HAP-1 (cell line): Measurements from ENCODE around the gene ZC3H4.
"Not testable (repeated sequence)": the region's sequence is repeated elsewhere in the genome, so short reads cannot be mapped to it uniquely, and the experiment has no call there.

Source experiments
- DNase-seq, 2 experiments: peaks; one replicate each; pipeline ENCODE4 v3.0.0-alpha.2; 2016 to 2020; ENCODE audit warnings: low spot score in 2 of 2
- H3K27me3 ChIP-seq: fragments of 250-450 bp; sonication (Bioruptor Pico); 2 replicates; pipeline ENCODE4 v1.5.1; 2020; ENCODE audit warnings: low read depth, mild to moderate bottlenecking, moderate library complexity
- H3K36me3 ChIP-seq: fragments of 250-450 bp; sonication (Bioruptor Pico); replicated peaks from 2 replicates; pipeline ENCODE4 v1.5.1; 2020; ENCODE audit warnings: mild to moderate bottlenecking
- H3K4me1 ChIP-seq: fragments of 250-450 bp; sonication (Bioruptor Pico); 2 replicates; pipeline ENCODE4 v1.5.1; 2020; ENCODE audit warnings: mild to moderate bottlenecking
- H3K4me3 ChIP-seq: fragments of 250-450 bp; sonication (Bioruptor Pico); 2 replicates; pipeline ENCODE4 v1.5.1; 2020; ENCODE audit warnings: mild to moderate bottlenecking, moderate library complexity
- H3K9me3 ChIP-seq: fragments of 250-450 bp; sonication (Bioruptor Pico); 2 replicates; pipeline ENCODE4 v1.5.1; 2020; ENCODE audit warnings: mild to moderate bottlenecking, moderate library complexity
- in situ Hi-C: fragments of 300-500 bp; cut with MboI; formaldehyde crosslinking; loops from 3 replicates; pipeline ENCODE4 v1.14.3; 2020; ENCODE audit warnings: low sequenced_read_pairs, inconsistent platforms, mixed read lengths

ZC3H4 gene

DNA sequence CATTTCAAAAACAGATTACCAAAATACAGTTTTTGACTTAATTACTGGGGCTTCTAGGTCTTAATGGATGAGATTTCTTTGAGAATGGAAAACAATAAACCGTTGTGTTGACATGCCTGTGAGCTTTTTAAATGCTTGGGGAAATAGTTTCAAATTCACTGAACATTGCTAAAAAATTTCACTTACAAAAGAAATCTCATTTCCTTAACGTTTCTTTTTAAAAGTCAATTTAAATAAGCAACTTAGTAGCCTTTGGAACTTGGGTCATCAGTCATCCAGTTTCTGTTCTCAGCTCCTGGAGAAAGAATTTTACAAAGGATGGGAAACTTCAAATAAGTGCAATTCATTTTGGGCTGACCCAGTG, 4.4 kb downstream of the ZC3H4 start:
- peak in 1 of 2 experiments; percentile 28 for DNase-seq
- no peaks in the 10 kb centered on the region for H3K27me3 ChIP-seq
- no peaks in the 10 kb centered on the region; the same call in 1 of the 2 replicates for H3K36me3 ChIP-seq
- H3K9me3 ChIP-seq: no peaks in the 10 kb centered on the region
- H3K4me3 ChIP-seq: no peak overlapping the region
- H3K4me1 ChIP-seq: peaks cover 20% of the 10 kb centered on the region
- in situ Hi-C loops: no loop called here

DNA sequence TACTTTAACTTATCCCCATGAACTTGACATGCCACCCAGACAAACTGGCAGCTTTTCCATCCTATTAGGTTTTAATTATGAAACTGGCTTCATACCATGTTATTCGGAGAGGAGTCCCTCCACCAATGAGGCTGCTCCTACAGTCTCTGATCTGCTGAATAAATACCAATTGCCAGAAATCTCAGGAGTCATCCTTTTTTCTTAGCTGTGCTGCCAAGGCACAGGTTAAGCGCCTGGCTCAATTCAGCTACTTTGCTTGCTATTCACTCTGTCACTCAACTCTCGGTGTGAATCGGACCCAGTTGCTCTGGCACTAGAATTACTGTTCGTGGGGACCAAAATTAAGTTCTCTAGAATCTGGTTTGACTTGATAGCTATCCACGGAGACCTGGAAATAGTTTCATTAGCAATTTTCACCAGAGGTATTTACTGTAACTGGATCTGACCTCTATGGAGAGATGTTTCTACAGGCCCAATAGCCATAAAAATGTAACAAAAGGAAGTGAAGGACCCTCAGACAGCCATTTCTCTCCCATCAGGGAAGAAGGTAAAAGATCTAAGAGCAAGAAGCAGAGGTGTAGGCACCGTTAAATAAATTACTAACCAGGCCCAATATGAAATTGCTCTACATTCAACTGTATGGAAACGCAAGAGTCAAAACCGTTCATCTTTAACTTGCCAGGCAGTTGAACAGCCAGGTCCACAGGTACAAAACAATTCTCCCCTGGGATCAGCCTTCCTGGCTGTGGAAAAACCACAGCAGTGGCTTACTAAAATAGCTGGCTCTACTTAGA, 5.4 kb downstream of the ZC3H4 start:
- no peaks in the 10 kb centered on the region for H3K9me3 ChIP-seq
- no peaks in the 10 kb centered on the region for H3K27me3 ChIP-seq
- peaks cover 17% of the 10 kb centered on the region for H3K4me1 ChIP-seq
- DNase-seq: no peak
- in situ Hi-C loops: no loop called here
- H3K4me3 ChIP-seq: no peak overlapping the region
- no peaks in the 10 kb centered on the region; the same call in 1 of the 2 replicates for H3K36me3 ChIP-seq

DNA sequence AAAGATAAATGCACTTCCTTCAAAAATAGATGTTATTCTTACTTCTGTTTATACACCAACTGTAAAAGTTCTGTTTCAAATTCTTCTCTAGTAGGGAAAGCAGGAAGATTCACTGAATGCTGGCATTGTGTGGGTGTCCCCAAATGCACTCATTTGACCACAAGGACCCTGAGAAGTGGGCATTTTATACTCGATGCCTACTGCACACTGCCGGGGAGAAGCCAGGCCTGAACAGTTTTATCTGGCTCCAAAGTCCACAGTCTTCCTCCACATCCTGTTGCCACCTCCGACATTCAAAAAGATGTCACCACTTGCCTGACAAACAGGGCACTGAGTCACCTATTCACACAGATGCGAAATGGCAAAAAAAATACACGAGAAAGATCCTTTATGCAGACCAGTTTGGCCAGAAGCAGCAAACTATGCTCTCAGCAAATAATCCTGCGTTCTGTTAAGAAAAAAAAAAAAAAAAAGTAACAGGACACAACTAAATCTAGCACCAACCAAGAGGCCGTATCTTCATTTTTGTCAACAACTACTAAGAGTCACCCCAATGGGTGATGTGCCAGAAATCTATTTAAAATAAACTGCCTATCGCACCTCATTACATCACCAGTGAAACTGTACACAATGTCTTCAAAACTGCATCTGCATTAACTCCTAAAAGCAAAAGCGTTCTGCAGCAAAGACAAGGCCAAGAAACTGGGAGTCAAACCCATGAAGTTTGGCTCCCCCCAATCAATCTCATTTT, 6.2 kb downstream of the ZC3H4 start:
- in situ Hi-C loops: no loop called here
- Histone ChIP-seq H3K4me3 (no peak overlapping the region), H3K4me1 (peaks cover 17% of the 10 kb centered on the region), H3K27me3 (no peaks in the 10 kb centered on the region), H3K36me3 (no peaks in the 10 kb centered on the region; the same call in 1 of the 2 replicates), H3K9me3 (no peaks in the 10 kb centered on the region)
- no peak for DNase-seq

DNA sequence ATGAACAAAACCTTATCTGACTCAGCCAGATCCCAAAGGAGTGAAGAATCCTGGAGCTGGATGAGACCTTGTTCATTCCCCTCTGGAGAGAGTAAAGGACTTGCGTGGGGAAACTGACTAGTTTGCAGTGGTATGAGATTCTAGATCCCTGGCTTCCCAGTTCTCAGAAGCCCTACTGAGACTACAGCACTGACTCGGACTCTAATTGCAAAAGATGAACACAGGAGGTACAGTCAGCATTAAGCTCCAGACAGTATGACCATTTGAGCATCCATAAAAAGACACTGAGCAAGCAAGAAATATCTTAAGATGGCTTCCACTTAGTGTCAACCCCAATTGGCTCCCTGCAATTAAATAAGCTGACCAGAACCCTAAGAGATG, 6.8 kb downstream of the ZC3H4 start:
- Histone ChIP-seq H3K9me3 (no peaks in the 10 kb centered on the region), H3K27me3 (no peaks in the 10 kb centered on the region), H3K4me1 (peaks cover 17% of the 10 kb centered on the region), H3K4me3 (no peak overlapping the region), H3K36me3 (no peaks in the 10 kb centered on the region; the same call in 1 of the 2 replicates)
- no peak for DNase-seq
- in situ Hi-C loops: no loop called here

DNA sequence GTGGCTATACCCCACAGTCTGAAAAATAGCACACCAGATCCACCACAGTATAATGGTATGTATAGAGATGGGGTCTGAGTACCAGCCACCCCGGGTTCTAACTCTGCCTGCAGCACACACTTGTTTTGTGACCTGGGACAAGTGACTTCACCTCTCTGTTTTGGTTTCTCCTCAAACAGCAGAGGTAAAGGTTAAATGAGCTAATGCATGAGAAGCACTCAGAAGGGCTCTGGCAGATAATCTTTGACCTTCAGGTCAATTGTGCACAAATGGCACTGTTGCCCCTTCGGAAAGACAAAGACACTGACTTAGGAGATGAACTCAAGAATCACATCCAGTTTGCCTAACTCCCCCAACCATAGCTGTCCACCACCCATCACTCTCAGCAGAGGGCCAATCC, 7.7 kb downstream of the ZC3H4 start:
- Histone ChIP-seq H3K4me3 (no peak overlapping the region), H3K9me3 (no peaks in the 10 kb centered on the region), H3K36me3 (no peaks in the 10 kb centered on the region; the same call in 1 of the 2 replicates), H3K27me3 (no peaks in the 10 kb centered on the region), H3K4me1 (peaks cover 17% of the 10 kb centered on the region)
- no peak for DNase-seq
- in situ Hi-C loops: no loop called here

DNA sequence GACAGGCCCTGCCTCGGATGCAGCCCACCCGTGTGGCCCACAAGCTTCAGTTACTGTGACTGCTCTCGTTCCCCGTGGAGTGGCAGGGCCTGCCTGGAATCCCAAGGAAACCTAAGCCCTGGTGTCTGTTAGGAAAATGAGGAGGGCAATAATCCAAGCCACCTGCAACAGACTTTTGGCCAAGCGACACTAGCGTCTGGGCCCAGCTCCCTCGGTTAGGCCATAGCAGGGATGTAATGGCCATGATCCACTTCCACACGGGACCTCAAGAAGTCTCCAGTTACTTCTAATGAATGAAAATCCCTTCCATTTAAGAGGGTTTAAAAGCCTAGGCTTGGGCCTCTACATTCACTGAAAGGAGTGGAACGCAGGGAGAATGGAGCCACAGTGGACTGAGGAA, 8.9 kb downstream of the ZC3H4 start:
- peaks cover 14% of the 10 kb centered on the region for H3K4me1 ChIP-seq
- no peaks in the 10 kb centered on the region for H3K27me3 ChIP-seq
- no peak overlapping the region for H3K4me3 ChIP-seq
- no peak for DNase-seq
- H3K36me3 ChIP-seq: no peaks in the 10 kb centered on the region; the same call in 1 of the 2 replicates
- in situ Hi-C loops: no loop called here
- no peaks in the 10 kb centered on the region for H3K9me3 ChIP-seq

DNA sequence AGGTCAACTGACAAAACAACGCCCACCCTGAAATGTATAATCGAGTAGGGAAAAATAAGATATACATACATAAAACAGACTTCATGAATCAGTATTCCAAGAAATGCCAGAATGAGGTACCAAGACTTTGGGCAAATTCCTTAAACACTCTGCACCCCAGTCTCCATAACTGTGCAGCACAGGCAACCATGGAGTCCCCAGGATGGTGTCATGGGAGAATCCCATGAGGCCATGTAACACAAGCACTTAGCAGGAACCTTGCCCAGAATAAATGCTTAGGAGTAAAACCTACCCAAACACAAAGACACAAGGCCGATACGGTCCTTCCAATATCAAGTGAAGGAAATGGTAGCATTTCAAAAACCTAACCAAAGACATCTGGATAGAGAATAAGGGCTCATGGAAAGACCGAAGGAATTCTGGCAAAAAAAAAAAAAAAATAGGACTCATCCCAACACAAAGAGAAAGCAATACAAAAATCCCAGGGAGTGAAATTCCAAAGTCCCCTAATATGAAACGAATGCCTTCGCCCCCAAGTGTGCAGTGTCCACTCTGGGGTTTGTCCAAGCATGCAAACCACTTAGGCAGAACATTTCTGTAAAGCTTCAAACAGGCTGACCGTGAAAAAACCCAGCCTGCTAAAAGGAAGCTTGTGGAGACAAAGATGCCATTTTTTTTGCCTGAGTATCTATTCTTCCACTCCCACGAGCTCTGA, 11.1 kb downstream of the ZC3H4 start:
- no peaks in the 10 kb centered on the region for H3K9me3 ChIP-seq
- H3K4me1 ChIP-seq: no peaks in the 10 kb centered on the region; the same call in 1 of the 2 replicates
- no peaks in the 10 kb centered on the region; the same call in 1 of the 2 replicates for H3K36me3 ChIP-seq
- H3K27me3 ChIP-seq: no peaks in the 10 kb centered on the region
- in situ Hi-C loops: no loop called here
- no peak for DNase-seq
- H3K4me3 ChIP-seq: no peak overlapping the region

DNA sequence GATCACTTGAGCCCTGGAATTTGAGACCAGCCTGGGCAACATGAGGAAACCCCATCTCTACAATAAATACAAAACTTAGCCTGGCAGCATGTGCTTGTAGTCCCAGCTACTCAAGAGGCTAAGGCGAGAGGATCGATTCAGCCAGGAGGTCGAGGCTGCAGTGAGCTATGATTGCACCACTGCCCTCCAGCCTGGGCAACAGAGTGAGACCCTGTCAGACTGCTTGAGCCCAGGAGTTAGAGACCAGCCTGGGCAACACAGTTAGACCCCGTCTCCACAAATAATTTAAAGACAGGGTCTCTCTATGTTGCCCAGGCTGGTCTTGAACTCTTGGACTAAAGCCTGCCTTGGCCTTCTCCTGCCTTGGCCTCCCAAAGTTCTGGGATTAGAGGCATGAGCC, 12.5 kb downstream of the ZC3H4 start:
- H3K9me3 ChIP-seq, DNase-seq, H3K4me3 ChIP-seq, H3K36me3 ChIP-seq, in situ Hi-C loops, H3K4me1 ChIP-seq, H3K27me3 ChIP-seq: not testable (repeated sequence)

DNA sequence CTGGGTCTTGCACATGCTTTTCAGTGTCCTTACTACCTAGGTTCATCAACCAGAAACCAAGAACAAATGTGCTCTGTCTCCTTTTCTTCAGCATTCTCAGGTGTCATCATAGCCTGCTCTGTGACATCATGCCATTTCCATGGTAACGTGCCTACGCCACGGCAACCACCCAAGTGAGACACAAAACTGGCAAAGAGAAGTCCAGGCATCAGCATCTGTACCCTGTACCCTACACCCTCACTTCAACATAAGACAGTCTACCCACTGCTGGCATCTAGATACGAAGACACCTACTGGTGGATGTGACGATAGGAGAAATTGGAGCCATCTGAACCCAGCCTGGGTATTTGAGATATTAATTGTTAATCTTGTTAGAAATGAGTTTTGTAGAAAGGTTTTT, 13.3 kb downstream of the ZC3H4 start:
- in situ Hi-C loops: no loop called here
- no peaks in the 10 kb centered on the region; the same call in 1 of the 2 replicates for H3K4me1 ChIP-seq

DNA sequence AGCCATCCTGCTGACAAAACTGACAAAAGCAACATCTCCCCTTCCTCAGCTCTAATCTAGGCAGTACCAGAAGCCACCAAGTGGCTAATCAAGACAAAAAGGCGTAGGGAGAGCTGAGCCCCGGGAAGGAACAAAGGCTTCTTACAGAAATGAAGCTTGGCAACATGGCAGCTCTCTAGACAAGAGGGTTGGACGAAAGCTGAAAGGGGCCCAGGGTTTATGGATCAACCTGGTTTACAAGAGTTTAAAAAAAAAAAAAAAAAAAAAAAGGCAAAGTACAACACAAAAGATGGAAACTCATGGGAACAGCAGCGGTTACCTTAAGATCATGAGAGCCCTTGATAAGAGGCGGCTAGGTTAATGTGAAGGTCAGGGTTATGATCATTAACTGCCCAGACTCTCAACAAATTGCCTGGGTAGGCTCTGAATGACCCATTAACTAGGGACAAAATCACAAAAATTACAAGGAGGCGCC, 14.0 kb downstream of the ZC3H4 start:
- H3K36me3 ChIP-seq: no peaks in the 10 kb centered on the region; the same call in 1 of the 2 replicates
- DNase-seq: no peak
- in situ Hi-C loops: no loop called here
- no peaks in the 10 kb centered on the region; the same call in 1 of the 2 replicates for H3K4me1 ChIP-seq
- no peaks in the 10 kb centered on the region for H3K27me3 ChIP-seq
- H3K9me3 ChIP-seq: no peaks in the 10 kb centered on the region
- no peak overlapping the region for H3K4me3 ChIP-seq

More for the DNA sequence above, 13.3 kb downstream of the ZC3H4 start:
- no peak for DNase-seq
- no peaks in the 10 kb centered on the region for H3K9me3 ChIP-seq
- H3K4me3 ChIP-seq: no peak overlapping the region
- H3K27me3 ChIP-seq: no peaks in the 10 kb centered on the region
- H3K36me3 ChIP-seq: no peaks in the 10 kb centered on the region; the same call in 1 of the 2 replicates

DNA sequence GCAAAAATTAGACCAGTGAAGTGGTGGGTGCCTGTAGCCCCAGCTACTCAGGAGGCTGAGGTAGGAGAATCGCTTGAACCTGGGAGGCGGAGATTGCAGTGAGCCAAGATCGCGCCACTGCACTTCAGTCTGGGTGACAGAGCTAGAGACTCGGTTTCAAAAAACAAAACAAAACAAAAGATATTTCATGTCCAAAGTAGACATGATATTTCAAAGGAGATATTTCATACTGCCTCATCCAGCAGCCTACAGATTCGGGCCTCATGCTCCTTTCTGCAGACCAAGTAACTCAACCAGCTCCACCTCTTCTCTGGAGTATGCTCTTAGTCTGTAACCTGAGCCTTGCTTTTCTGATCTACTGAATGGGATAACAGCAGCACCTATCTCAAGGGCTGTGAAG, 15.0 kb downstream of the ZC3H4 start:
- Histone ChIP-seq H3K9me3 (no peaks in the 10 kb centered on the region), H3K36me3 (peaks cover 3% of the 10 kb centered on the region), H3K4me3 (no peak overlapping the region), H3K4me1 (no peaks in the 10 kb centered on the region; the same call in 1 of the 2 replicates), H3K27me3 (no peaks in the 10 kb centered on the region)
- no peak for DNase-seq
- in situ Hi-C loops: no loop called here

DNA sequence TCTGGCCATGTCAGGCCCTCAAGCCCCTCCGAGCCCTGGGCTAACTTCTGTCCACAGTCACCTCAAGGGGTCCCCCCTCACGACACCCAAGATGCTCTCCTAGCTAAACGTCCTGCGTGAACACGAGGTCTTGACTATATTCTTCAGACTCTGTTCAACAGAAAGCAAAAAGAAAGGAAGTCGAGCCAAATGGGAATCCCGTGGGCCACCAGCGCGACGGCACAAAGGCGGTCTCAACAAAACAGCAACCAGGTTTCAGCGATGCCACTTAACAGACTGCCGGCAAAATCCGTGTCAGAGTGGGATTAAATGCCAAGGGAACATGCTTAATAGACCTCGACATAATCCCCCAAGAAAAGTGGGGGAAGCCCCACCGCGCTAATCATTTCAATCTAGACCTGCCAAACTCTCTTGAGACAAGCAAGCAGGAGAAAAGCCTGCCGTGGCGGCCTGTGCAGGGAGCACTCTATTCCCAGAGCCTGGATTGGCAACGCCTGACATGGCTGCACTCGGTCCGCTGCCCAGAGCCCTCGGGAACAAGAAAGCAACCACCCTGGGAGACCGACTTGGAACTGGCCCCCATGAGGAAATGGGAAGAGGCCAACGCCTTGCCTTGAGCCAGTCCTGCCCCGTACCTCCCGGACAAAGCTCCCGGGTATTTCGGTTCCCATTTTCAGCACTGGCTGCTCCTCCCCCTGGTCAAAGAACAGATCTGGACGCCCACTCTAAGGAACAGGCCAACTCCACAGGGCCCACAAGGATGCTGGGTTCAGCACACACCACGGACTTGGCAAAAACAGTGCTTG, 16.0 kb downstream of the ZC3H4 start:
- H3K4me1 ChIP-seq: no peaks in the 10 kb centered on the region; the same call in 1 of the 2 replicates

DNA sequence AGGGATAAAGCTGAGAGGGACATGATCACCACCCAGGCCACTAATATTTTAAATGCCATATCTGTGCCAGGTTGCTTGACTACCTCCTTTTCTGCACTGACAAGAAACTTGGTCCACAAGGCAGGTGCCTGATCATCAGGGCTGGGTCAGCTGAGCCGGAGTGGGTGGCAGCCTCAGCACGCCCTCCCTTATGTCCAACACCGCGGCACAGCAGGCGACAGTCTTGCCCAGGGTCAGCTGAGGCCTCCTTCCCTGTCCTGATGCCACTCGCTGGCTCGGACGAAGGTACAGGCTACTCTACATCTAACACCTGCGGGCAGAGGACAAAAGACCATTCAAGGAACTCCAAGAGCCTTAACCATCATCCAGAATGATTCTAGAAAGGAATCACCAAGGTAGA, 16.9 kb downstream of the ZC3H4 start:
- Histone ChIP-seq H3K36me3 (peaks cover 8% of the 10 kb centered on the region), H3K4me3 (no peak overlapping the region), H3K9me3 (no peaks in the 10 kb centered on the region), H3K4me1 (no peaks in the 10 kb centered on the region; the same call in 1 of the 2 replicates), H3K27me3 (no peaks in the 10 kb centered on the region)
- no peak for DNase-seq
- in situ Hi-C loops: no loop called here

More for the DNA sequence above, 16.0 kb downstream of the ZC3H4 start:
- peaks cover 3% of the 10 kb centered on the region for H3K36me3 ChIP-seq
- DNase-seq: no peak
- no peak overlapping the region for H3K4me3 ChIP-seq
- H3K27me3 ChIP-seq: no peaks in the 10 kb centered on the region
- in situ Hi-C loops: no loop called here
- no peaks in the 10 kb centered on the region for H3K9me3 ChIP-seq
